ENCODE data around the gene SIX5.

GRCh38 chr19:45780146-45780447 is 11.0 kb upstream of the SIX5 start:
- TF ChIP-seq CTCF (IDR thresholded peaks at IDR 0.05; ENCODE audit: low read depth, low read length, poor library complexity, severe bottlenecking) (no peak), EZH2phosphoT487 (IDR thresholded peaks at IDR 0.05; ENCODE audit: borderline replicate concordance, low read length) (no peak)
